ENCODE results near the gene TUBB2A.

DNA sequence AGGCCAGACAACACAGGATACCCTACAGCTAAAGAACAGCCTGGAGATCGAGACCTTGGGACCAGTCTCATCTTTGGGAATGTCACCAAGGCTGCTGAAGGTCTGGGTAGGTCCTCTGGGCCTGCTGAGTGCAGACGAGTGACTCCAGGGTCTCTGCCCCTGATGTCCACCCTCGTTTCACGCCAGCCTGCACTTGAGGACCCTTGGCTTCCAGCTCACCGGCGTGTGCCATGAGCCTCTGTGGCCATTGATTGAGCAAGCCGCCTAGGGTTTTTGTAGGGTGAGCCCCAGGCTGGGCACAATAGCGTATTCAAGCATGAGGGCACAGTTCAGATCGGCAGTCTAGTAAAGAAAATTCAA, 34.5 kb downstream of the TUBB2A start:
- TF ChIP-seq, protein P1, sequence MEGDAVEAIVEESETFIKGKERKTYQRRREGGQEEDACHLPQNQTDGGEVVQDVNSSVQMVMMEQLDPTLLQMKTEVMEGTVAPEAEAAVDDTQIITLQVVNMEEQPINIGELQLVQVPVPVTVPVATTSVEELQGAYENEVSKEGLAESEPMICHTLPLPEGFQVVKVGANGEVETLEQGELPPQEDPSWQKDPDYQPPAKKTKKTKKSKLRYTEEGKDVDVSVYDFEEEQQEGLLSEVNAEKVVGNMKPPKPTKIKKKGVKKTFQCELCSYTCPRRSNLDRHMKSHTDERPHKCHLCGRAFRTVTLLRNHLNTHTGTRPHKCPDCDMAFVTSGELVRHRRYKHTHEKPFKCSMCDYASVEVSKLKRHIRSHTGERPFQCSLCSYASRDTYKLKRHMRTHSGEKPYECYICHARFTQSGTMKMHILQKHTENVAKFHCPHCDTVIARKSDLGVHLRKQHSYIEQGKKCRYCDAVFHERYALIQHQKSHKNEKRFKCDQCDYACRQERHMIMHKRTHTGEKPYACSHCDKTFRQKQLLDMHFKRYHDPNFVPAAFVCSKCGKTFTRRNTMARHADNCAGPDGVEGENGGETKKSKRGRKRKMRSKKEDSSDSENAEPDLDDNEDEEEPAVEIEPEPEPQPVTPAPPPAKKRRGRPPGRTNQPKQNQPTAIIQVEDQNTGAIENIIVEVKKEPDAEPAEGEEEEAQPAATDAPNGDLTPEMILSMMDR (conservative IDR thresholded peaks at IDR 0.05; ENCODE audit: low read depth, low read length), result no peak
- TF ChIP-seq RAD21 (IDR thresholded peaks at IDR 0.05; ENCODE audit: low read length) (no peak), CHD1 (IDR thresholded peaks at IDR 0.05; ENCODE audit: low read depth, low read length) (no peak)

Data from IMR-90 (cell line).